Epidermal melanocyte (primary cell): ENCODE measurements around the gene LSM14A.
"Not testable (repeated sequence)": the region's sequence is repeated elsewhere in the genome, so short reads cannot be mapped to it uniquely, and the experiment has no call there.

Experiments
- DNase-seq: peaks from one replicate; pipeline ENCODE4 v3.0.0; 2011; ENCODE audit warnings: low spot score; ENCODE audit not compliant: insufficient read length

Gene LSM14A

GRCh38 chr19:34189917-34190425 is 17.7 kb downstream of the LSM14A start:
- no peak for DNase-seq

GRCh38 chr19:34191355-34191962 is 19.2 kb downstream of the LSM14A start:
- DNase-seq = no peak

GRCh38 chr19:34193439-34193838 is 21.1 kb downstream of the LSM14A start:
- no peak for DNase-seq

GRCh38 chr19:34193876-34194275 is 21.6 kb downstream of the LSM14A start:
- DNase-seq = no peak

GRCh38 chr19:34201133-34201532 is 28.8 kb downstream of the LSM14A start:
- DNase-seq = no peak

GRCh38 chr19:34205324-34205723 is 33.0 kb downstream of the LSM14A start:
- DNase-seq = not testable (repeated sequence)

GRCh38 chr19:34208291-34208884 is 36.1 kb downstream of the LSM14A start:
- no peak for DNase-seq

- DNase-seq = no peak
These were observed 37.4 kb downstream of the LSM14A start for GRCh38 chr19:34209726-34210125.

- no peak for DNase-seq
These were observed 41.0 kb downstream of the LSM14A start for GRCh38 chr19:34213283-34213682.

- DNase-seq = no peak
These were observed 41.7 kb downstream of the LSM14A start for GRCh38 chr19:34214040-34214439.

- DNase-seq = no peak
These were observed 42.8 kb downstream of the LSM14A start for GRCh38 chr19:34215006-34215665.

- DNase-seq = no peak
These were observed 43.3 kb downstream of the LSM14A start for GRCh38 chr19:34215666-34216038.

GRCh38 chr19:34216745-34217219 is 44.5 kb downstream of the LSM14A start:
- not testable (repeated sequence) for DNase-seq

- no peak for DNase-seq
These were observed 45.9 kb downstream of the LSM14A start for GRCh38 chr19:34217952-34218817.

- no peak for DNase-seq
These were observed 46.5 kb downstream of the LSM14A start for GRCh38 chr19:34218818-34219164.

- peak; percentile 26 for DNase-seq
These were observed 48.3 kb downstream of the LSM14A start for GRCh38 chr19:34220472-34221063.

- no peak for DNase-seq
These were observed 50.1 kb downstream of the LSM14A start for GRCh38 chr19:34222386-34222785.

GRCh38 chr19:34224996-34225658 is 52.8 kb downstream of the LSM14A start:
- no peak for DNase-seq

- DNase-seq = no peak
These were observed 53.3 kb downstream of the LSM14A start for GRCh38 chr19:34225659-34226015.

- DNase-seq = no peak
These were observed 53.7 kb downstream of the LSM14A start for GRCh38 chr19:34226036-34226435.

GRCh38 chr19:34228347-34228746 is 56.0 kb downstream of the LSM14A start:
- no peak for DNase-seq
